Kidney capillary endothelial cell (primary cell): ENCODE results near the gene PINLYP.

Source experiments
- DNase-seq: peaks from one replicate; pipeline ENCODE4 v3.0.0-alpha.2; 2018; ENCODE audit warnings: low spot score

PINLYP gene

GRCh38 chr19:43548706-43549105, 26.9 kb upstream of the PINLYP start:
- DNase-seq: no peak

GRCh38 chr19:43551399-43552197, 24.0 kb upstream of the PINLYP start:
- no peak for DNase-seq

- no peak for DNase-seq
Measured at GRCh38 chr19:43552198-43552450, 23.5 kb upstream of the PINLYP start.

GRCh38 chr19:43552616-43553015, 23.0 kb upstream of the PINLYP start:
- DNase-seq: no peak

- no peak for DNase-seq
Measured at GRCh38 chr19:43553656-43554055, 21.9 kb upstream of the PINLYP start.

GRCh38 chr19:43554317-43554895, 21.2 kb upstream of the PINLYP start:
- DNase-seq: no peak

- DNase-seq: peak; percentile 55
Measured at GRCh38 chr19:43555185-43555770, 20.3 kb upstream of the PINLYP start.

DNA sequence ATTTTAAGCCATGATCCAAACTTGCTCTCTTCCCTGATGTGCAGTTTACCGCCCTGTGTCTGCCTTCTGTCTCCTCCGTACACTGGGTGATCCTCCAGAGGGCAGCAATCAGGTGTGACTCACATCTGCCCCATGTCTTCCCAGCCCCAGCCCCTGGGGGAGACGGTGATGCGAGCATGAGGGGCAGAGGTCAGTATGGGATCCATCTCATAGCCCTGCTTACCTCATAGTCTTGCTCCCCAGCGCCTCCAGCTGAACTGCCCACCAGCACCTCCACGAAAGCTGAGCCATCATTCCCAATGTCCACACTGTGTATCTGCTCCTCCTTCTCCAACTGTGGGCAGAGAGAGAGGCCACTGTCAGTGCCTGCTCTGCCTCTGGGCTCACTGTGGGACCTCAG, 14.9 kb upstream of the PINLYP start:
- DNase-seq: no peak

DNA sequence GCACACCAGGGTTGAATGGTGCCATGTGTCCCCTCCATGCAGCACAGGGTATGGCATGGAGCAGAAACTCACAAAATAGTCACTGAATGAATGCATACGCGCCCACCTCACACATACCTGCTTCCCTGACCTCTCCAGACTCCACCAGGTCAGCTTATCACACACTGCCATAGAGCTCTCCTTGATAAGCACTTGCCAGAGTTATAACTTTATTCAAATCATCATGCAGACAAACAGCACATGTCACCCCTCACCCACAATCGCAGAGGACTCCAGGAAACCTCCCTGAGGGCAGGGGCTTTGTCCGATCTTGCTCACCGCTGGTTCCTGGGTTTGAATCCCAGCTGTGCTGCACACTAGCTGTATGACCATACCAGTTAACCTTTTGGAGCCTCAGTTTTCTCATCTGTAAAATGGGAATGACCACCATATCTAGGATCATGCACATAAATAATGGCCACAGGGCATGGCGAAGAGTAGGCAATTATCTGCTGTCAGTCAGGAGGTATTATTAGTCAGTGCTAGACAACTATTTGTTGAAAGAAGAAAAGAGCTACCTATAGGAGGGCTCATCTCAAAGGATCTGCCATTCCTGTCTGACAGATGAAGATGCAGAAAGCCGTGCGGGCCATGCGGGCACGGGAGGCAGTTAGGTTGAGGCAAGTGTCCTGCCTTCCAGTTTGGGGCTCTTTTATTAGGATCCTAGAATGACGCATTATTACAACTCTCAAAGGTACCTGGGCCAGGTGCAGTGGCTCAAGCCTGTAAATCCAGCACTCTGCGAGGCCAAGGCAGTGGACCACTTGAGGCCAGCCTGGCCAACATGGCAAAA, 14.2 kb upstream of the PINLYP start:
- no peak for DNase-seq

GRCh38 chr19:43562226-43562697, 13.3 kb upstream of the PINLYP start:
- no peak for DNase-seq

DNA sequence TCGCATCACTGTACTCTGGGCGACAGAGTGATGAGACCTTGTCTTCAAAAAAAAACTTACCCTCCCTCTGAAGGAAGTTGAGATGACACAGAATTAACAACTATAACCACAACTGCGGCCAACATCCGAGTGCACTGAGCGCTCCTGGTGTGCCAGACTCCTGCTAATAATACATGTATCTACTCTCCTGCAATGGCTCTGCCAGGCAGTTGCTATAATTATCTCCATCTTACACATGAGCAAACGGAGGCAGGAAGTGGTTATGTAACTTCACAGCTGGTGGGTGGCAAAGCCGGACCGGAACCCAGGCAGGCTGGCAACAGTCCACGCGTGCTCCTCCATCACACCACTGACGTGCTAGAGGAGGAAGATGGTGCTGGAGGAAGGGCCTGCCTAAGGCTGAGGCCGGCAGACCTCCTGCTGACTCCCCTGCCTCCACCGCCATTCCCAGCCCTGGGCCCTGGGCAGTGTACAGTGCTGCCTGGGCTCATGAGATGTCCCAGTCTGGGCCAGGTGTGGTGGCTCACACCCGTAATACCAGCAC, 12.8 kb upstream of the PINLYP start:
- peak; percentile 72 for DNase-seq

- DNase-seq: no peak
Measured at GRCh38 chr19:43563816-43564457, 11.7 kb upstream of the PINLYP start.

DNA sequence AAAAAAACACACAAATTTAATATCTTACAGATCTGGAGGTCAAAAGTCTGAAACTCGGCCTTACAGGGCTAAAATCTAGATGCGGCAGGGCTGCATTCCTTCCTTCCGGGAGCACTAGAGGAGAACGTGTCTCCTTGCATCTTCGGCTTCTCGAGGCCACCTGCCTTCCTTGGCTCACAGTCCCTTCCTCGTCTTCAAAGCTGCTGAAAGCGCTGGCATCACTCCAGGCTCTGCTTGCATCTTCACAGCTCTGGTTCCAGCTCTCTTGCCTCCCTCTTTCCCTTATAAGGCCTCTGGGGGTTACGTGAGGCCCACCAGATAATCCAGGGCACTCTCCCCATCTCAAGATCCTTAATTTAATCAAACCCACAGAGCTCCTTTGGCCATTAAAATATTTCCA, 10.8 kb upstream of the PINLYP start:
- no peak for DNase-seq

DNA sequence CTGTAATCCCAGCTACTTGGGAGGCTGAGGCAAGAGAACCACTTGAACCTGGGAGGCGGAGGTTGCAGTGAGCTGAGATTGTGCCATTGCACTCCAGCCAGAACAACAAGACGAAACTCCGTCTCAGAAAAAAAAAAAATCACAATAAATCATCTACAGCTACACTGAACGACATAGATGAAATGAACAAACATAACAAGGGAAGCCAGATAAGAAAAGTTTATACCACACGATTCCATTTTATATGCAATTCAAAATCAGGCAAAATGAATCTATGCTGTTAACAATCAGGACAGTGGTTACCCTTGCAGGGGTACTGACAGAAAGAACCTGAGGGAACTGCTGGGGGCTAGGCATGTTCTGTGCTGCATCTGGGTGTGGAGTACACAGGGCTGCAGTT, 5.9 kb upstream of the PINLYP start:
- no peak for DNase-seq

GRCh38 chr19:43570174-43570791, 5.3 kb upstream of the PINLYP start:
- DNase-seq: no peak

DNA sequence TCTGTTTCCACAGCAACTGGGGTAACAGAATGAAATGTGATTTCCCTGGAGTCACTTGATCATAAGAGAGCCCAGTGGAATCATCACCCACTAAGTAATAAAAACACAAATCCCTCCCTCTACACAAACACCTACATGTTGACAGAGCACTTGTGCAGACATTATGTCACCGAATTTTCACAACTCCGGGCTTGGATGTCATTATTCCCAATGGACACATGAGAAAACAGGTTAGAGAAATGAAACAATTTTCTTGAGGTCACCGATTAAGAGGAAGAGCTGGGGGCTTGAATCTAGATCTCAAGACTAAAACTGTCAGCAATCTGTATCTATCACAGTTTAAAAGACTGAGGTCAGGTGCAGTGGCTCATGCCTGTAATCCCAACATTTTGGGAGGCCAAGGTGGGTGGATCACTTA, 3.4 kb upstream of the PINLYP start:
- DNase-seq: no peak

DNA sequence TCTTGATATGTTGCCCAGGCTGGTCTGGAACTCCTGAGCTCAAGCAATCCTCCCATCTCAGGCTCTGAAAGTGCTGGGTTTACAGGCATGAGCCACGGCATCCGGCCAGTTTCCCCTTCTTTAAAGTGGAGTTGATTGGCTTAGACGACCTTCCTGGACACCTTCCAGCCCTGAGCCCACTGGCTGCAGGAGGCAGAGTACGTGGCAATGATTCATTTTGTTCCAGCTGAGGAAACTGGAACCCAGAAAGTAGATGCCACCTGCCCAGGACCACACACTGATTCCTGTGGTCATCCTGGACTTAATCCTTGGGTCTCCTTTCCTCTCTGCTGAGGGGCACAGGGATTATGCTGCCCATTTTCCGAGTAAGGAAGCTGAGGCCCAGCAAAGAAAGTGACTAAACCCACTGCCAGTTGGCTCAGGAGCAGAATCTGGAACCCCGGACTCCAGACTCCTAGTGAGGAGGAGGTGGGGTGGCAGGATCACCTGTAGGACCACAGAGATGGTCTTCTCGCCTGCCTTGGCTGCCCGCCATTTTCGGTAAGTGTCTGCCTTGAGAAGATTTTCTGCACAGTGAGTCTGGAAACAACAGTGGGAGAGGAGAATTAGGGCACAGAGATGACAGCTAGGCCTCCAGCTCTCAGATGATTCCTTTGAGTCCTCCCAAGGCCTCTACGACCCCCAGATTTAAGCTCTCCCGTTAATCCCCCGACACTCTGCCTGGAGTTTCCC, 1.0 kb upstream of the PINLYP start:
- no peak for DNase-seq

GRCh38 chr19:43575955-43576878, 616 bp downstream of the PINLYP start:
- no peak for DNase-seq

- DNase-seq: no peak
Measured at GRCh38 chr19:43578787-43579186, 3.2 kb downstream of the PINLYP start.

DNA sequence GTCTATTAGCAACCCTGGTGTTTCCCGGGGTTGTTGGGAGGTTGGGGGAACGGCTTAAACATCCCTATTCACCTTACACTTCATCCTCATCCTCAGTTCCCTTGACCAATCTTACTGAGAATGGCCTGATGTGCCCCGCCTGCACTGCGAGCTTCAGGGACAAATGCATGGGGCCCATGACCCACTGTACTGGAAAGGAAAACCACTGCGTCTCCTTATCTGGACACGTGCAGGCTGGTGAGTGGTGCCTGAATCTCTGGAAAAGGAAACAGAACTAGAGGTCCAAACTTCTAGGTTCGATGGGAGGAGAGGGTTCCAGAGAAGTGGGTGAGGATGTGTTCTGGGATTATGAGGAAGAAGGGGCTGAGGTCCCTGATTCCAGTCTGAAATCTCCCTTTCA, 5.9 kb downstream of the PINLYP start:
- DNase-seq: no peak
